NCI-H82 treated with DMSO at 0.1 percent for 48 hours (cell line): ENCODE measurements around the gene ABLIM1.

Experiments used
- DNase-seq: peaks from one replicate; lab custom pipeline; 2025; ENCODE audit not compliant: unreplicated experiment; lab: John Stamatoyannopoulos, UW

Gene ABLIM1

GRCh38 chr10:114548662-114549061, 109.4 kb downstream of the ABLIM1 start:
- no peak for DNase-seq

- no peak for DNase-seq
Observed at GRCh38 chr10:114547514-114547913, 110.6 kb downstream of the ABLIM1 start.

GRCh38 chr10:114547056-114547455, 111.0 kb downstream of the ABLIM1 start:
- DNase-seq, result no peak

- DNase-seq, result no peak
Observed at GRCh38 chr10:114545819-114546218, 112.3 kb downstream of the ABLIM1 start.

DNA sequence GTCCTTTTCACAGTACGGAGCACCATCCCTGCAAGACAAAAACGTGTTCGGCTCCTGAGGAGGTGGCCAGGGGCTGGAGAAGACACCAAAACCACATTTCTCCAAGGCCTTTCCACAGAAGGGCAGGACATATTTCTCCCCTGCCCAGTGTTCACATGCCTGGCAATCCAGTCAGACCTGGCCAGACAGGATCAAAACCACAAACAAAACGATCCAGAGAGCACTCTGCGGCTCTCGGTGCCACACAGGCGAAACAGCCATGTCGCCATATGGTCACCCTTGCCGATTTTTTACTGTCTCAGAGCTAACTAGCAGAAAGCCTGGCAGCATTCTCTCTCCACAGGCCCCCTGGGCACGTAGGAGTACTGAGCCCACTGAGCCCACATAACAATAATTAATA, 113.0 kb downstream of the ABLIM1 start:
- no peak for DNase-seq

DNA sequence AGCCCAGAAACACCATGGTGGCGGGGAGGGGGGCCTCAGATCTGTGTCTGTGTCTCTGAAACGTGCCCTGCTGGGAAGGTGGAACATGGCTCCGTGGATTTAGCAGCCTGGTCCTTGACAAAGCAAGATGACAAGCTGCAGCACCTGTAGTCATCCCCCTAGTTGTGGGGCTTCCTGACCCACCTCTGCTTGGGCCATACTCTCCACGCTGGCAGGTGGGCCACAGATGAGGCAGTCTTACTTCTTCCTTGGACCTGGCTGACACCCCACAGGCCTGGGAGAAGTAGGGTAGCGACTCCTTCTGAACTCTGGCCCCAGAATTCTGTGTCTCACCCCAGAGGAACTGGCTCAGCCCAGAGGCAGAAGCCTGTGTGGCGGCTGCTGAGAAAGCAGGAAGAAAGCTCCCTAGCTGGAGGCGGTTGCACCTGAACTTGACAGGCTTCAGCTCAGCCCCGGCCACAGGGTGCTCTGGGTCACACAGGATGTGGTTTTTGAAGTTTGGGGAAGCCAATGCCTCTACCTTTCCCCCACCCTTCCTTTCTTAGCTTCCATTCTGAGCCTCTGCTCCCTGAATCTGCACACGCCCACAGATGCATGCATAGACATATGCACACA, 113.9 kb downstream of the ABLIM1 start:
- DNase-seq, result no peak

DNA sequence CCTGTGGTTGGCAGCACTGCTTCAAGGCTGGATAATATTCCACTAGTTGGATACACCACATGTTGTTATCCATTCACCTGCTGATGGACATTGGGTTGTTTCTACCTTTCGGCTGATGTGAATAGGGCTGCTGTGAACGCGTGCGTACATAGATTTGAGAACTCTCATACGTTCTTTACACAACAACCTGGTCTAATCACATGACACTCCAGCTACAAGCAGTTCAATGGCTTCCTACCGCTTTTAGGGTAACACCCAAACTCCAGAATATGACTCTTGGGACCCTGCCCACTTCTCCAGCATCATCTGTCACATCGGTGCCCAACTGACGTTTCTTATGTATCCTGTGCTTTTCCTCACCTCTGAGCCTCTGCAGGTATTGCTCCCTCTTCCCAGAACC, 114.6 kb downstream of the ABLIM1 start:
- DNase-seq, result no peak

DNA sequence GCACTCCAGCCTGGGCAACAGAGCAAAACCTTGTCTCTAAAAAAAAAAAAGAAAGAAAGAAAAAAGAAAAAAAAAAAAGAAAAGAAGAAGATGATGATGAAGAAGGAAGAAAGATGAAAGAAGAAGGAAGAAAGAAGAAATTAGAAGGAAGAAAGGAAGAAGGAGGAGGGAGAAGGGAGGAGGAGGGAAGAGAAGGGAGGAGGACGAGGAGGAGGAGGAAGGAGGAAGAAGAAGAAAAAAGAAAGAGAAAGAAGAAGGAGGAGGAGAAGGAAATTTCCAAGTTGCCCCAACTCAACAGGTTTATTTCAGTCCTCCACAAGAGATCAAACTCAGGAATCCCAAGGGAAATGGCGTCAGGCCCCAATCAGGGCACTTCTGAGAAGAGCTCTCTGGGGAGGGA, 115.7 kb downstream of the ABLIM1 start:
- no peak for DNase-seq

- DNase-seq, result no peak
Observed at GRCh38 chr10:114541797-114542160, 116.3 kb downstream of the ABLIM1 start.

GRCh38 chr10:114541081-114541796, 116.8 kb downstream of the ABLIM1 start:
- no peak for DNase-seq

DNA sequence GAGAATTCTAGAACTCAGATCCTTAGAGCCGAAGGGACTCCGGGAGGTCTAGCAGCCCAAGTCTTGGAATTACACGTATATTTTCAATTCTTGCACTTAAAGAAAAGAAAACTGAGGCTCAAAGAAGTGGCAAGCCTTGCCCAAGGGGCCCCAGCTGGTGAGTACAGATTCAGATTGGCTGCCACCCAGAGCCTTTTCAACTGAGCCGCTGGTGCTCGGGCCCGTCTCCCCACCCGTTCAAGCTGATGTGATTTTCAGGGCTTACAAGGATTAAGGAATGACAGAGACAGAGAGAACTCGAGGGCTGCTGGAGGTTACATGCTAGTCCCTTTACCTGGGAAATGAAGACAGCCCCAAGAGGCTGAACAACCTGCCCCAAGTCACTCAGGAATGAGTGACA, 117.8 kb downstream of the ABLIM1 start:
- DNase-seq, result no peak

GRCh38 chr10:114539623-114540022, 118.5 kb downstream of the ABLIM1 start:
- DNase-seq, result no peak

DNA sequence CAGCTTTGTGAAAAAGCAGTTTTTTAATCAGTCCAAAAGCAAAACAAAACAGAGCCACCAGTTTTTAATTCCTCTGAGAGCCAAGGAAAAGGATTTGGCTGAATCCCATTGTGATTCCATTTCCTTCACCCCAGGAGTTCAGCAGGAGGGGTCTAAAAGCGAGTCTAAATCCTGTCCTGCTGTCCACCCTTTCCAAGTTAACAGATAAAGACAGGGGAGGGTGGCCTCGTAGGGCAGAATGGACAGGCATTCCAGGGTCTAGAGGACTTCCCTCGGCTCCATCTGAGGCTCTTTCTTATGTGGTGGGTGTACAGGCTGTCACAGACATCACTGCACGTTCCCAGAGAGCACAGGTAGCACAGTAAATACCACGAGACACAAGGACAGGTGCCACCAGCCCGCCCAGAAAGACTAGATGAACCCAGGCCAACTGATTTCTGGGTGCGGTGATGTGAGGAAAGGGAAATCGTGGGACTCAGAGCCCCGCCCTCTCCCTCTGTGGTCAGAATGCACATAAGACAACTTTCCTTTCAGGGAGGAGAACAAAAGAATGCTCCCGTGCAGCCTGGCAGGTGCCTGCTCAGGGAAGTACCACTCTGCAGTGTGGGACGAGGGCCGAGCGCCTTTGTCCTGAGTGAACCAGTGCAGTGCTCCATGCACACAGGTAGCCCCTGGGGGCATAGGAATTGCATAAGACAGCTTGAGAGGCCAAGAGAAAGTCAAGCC, 119.7 kb downstream of the ABLIM1 start:
- no peak for DNase-seq

DNA sequence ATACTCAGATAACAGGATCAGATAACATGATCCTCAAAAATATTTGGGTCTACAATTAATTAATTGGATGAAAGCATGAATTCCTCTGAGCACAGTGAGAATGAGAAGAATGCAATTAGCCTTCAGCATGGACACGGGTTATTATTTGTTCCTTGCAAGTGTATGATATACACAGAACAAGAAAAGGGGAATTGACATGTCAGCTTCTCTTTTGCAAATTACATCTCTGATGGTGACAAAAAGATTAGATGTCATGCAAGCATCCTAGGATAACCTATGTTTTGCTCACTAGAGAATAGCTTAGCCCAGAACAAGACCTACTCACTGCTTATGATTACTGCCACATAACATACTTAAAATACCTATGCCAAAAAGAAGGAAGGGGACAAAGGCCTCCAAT, 120.3 kb downstream of the ABLIM1 start:
- DNase-seq, result no peak

- no peak for DNase-seq
Observed at GRCh38 chr10:114534571-114534981, 123.5 kb downstream of the ABLIM1 start.

- no peak for DNase-seq
Observed at GRCh38 chr10:114532226-114532625, 125.8 kb downstream of the ABLIM1 start.

DNA sequence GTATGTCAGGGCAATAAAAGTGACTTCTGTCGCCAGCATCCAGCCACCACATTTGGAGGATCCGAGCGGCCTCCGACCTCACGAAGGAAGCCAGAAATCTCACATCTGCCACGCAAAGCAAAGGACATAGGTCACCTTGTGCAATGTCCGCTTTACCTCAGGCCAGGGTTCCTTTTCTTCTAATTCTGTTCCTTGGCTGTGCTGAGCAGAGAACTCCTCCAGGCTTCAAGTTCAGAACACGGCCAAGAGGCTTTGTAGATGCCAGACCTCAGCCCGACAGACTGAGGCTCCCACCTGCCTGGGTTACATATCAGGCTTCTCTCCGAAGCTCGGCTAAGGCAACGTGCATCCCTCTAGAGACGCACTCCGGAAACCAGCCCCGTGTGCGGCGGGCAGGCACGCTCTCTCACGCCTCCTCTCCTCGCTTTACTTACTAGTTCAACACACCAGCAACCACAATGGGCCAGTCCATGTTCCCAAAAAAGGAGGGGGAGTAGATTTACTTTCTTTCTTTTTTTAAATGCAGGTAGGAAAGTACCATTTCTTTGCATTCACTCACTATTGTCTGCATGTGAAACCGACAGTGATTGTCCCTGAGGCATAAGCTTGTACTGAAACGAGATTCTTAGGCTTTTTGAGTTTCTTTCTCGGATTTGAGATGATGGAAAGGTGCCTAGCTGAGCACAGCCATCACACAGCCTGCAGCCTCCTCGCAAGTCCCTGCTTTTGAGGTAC, 131.4 kb downstream of the ABLIM1 start:
- peak; percentile 35 for DNase-seq

DNA sequence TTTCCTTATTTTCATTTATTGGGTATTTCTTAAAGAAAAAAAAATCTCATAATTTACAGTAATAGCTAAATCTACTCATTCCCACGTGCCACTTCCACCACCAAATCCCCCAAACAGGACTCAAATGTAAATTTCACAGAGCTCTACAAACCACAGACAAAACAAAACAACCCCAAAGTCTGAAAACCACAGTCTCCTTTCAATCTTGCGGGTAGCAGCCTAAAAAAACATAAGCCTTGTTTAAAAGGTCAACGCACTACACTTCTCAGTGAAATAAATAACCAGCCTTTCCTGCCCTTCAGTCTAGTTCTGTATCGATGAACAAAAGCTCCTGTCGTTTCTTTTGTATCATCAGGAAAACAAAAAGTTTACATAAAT, 132.0 kb downstream of the ABLIM1 start:
- no peak for DNase-seq

DNA sequence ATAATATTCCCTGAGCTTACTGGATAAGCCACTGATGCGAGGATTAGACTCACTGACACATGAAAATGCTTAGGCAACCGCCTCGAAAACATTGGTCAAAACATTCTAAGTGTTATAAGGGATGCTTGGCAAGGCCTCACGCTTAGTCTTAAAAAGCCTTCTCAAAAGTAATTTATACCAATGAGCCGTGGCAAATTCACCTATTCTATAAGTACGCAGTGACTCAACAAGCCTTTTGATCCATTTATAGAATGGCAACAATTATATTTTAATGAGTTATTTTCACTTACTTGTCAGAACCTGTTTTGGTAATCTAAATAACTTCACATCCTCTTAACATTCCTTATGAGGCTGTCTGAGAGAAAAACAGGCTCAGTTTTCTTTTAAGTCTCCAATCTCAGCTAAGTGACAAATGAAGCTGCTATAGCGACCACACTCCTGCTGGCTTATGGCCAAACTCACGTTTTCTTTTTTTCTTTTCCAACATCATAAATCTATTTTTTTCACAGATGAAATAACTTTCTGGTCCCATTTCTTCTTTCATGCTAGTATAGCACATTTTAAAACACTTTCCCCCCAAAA, 132.6 kb downstream of the ABLIM1 start:
- DNase-seq, result no peak

DNA sequence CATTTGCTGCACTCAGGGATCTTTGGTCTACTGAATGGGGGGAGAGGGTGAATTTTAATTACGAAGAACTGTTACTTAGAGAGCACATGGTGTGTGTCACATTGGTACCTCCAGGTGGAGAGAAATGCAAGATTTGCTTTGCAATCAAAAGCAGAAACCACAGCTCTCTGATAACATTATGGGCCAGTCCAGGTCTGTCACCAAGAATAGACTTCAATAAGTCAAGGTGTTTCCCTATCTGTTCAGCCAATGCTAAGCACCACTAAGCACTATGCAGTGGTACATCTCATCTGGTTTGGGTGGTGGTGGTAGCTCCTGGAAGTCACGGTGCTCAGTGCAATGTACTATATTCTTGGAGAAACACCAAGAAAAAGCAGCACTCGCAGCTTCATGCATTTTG, 134.2 kb downstream of the ABLIM1 start:
- DNase-seq, result no peak

- no peak for DNase-seq
Observed at GRCh38 chr10:114521255-114521654, 136.8 kb downstream of the ABLIM1 start.
